SH-SY5Y (cell line): ENCODE measurements around the gene ZNF76.

ENCODE experiments used
- GATA2 ChIP-seq: IDR thresholded peaks from 2 replicates; pipeline ENCODE4 v1.6.1; 2011; ENCODE audit warnings: mild to moderate bottlenecking, low read depth, low read length
- GATA3 ChIP-seq: IDR thresholded peaks from 2 replicates; pipeline ENCODE4 v1.6.1; 2011; ENCODE audit warnings: low read depth, mild to moderate bottlenecking, low read length, moderate library complexity

- no peak for TF ChIP-seq GATA3
- no peak for TF ChIP-seq GATA2
These were observed 60.5 kb downstream of the ZNF76 start for GRCh38 chr6:35320031-35320410.
